Esophagus muscularis mucosa (tissue), 3 donors: Measurements from ENCODE around the gene TRPM3.

Experiments used
- CTCF ChIP-seq, 3 experiments: fragments of 200-600 bp in 2 of 3; fragments of 450-650 bp in 1 of 3; sonication (generic) in 2 of 3; IDR thresholded peaks; one replicate each; pipeline ENCODE4 v1.5.1; 2017 to 2019; ENCODE audit warnings: antibody characterized with exemption in 3 of 3, mild to moderate bottlenecking in 2 of 3, moderate library complexity in 1 of 3
- POLR2A ChIP-seq: fragments of 450-650 bp; IDR thresholded peaks from one replicate; pipeline ENCODE4 v1.6.1; 2017; ENCODE audit warnings: antibody characterized with exemption, moderate library complexity, mild to moderate bottlenecking, low read depth

DNA sequence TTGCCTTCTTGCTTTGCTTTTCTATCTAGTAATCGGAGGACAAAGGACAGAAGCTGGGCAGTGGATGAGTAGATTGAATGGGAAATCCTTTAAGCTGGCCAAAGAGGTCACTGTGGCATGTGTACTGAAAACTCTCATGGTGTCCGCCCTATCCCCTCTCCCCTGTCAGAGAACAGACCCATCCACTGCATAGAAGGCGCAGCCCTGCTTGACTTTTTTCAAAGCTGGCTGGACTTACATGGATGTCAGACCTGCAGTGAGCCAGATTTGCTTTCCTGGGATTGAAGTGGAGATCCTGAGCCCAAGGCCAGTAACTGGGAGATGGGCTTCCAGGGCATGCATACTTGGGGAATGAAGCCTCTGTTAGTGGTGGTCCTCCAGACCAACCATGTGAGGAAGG lies 329.5 kb downstream of the TRPM3 start:
- TF ChIP-seq POLR2A (no peak), CTCF (IDR thresholded peaks at IDR 0.05) (no peak)
